B cell (primary cell): ENCODE results near the gene TANGO6. TPM values are rescaled to one million over a fixed set of nuclear protein-coding genes. Genes with fewer than 3 reads are reported as not detected.

Experiments used
- ATAC-seq: fragments of 200-7000 bp; cut with Tn5 transposase; one replicate; pipeline ENCODE4 v1.10.0; 2021; ENCODE audit warnings: low read depth, mild to moderate bottlenecking, moderate number of reproducible peaks, moderate library complexity
- CTCF ChIA-PET: fragments of 350-600 bp; sonication (Branson Sonifier 250); formaldehyde crosslinking; loops from one replicate; lab custom pipeline; 2021; ENCODE audit warnings: antibody characterized with exemption, inconsistent platforms; lab: Charles Lee
- POLR2A ChIA-PET: fragments of 350-600 bp; sonication (Branson Sonifier 250); formaldehyde crosslinking; loops from one replicate; lab custom pipeline; 2021; ENCODE audit warnings: antibody characterized with exemption; lab: Charles Lee
- DNase-seq: peaks from one replicate; pipeline ENCODE4 v3.0.0; 2013
- H2AFZ ChIP-seq: 2 replicates; pipeline ENCODE4 v1.6.1; 2012; ENCODE audit warnings: mild to moderate bottlenecking, low read depth, low read length; ENCODE audit not compliant: insufficient read depth, poor library complexity, severe bottlenecking
- H3K27ac ChIP-seq, 2 donors: 1 replicate in 1 of 2; 2 replicates in 1 of 2; pipeline ENCODE4 v1.5.1; 2012 to 2013; ENCODE audit warnings: low read length in 2 of 2, mild to moderate bottlenecking in 2 of 2, moderate library complexity in 1 of 2
- H3K27me3 ChIP-seq, 4 experiments: fragments of 200-600 bp in 1 of 4; sonication (generic) in 1 of 4; replicated peaks in 1 of 4; 1 replicate in 2 of 4; 2 replicates in 2 of 4; pipeline versions ENCODE4 v1.6.1 to v1.7.0; 2013 to 2016; ENCODE audit warnings: low read length in 3 of 4, mild to moderate bottlenecking in 2 of 4, mixed read lengths in 1 of 4, moderate library complexity in 1 of 4; ENCODE audit not compliant: insufficient read depth in 4 of 4, control insufficient read depth in 3 of 4; ENCODE audit errors: control extremely low read depth in 1 of 4
- H3K36me3 ChIP-seq, 2 experiments: replicated peaks in 1 of 2; 1 replicate in 1 of 2; 2 replicates in 1 of 2; pipeline versions ENCODE4 v1.6.1 to v1.7.1; 2013; ENCODE audit warnings: low read length in 1 of 2; ENCODE audit not compliant: insufficient read depth in 2 of 2, control insufficient read depth in 1 of 2; ENCODE audit errors: control extremely low read depth in 1 of 2, extremely low read depth in 1 of 2
- H3K4me1 ChIP-seq, 2 donors: fragments of 200-600 bp in 1 of 2; sonication (generic) in 1 of 2; 1 replicate in 1 of 2; 2 replicates in 1 of 2; pipeline versions ENCODE4 v1.5.1 to v1.6.1; 2013 to 2017; ENCODE audit warnings: low read length in 2 of 2; ENCODE audit not compliant: control insufficient read depth in 2 of 2, insufficient read depth in 2 of 2
- H3K4me2 ChIP-seq: replicated peaks from 2 replicates; pipeline ENCODE3; 2012; ENCODE audit warnings: mild to moderate bottlenecking, low read depth, low read length; ENCODE audit not compliant: poor library complexity, severe bottlenecking
- H3K4me3 ChIP-seq, 5 experiments: fragments of 200-600 bp in 1 of 5; sonication (generic) in 1 of 5; 1 replicate in 3 of 5; 2 replicates in 2 of 5; pipeline versions ENCODE4 v1.5.1 to v1.7.0; 2011 to 2016; ENCODE audit warnings: low read length in 4 of 5, mild to moderate bottlenecking in 4 of 5, low read depth in 2 of 5, control low read depth in 1 of 5, moderate library complexity in 1 of 5; ENCODE audit not compliant: insufficient read depth in 1 of 5; ENCODE audit errors: control extremely low read depth in 1 of 5, extremely low read depth in 1 of 5
- H3K79me2 ChIP-seq: fragments of 200-600 bp; sonication (generic); one replicate; pipeline ENCODE4 v1.6.0; 2016; ENCODE audit warnings: low read length; ENCODE audit not compliant: control insufficient read depth, insufficient read depth
- H3K9ac ChIP-seq: fragments of 200-600 bp; sonication (generic); 2 replicates; pipeline ENCODE4 v1.6.1; 2017; ENCODE audit warnings: mild to moderate bottlenecking, low read length, moderate library complexity
- H3K9me3 ChIP-seq, 3 donors: one replicate each; pipeline versions ENCODE4 v1.6.1 to v1.7.1; 2013; ENCODE audit warnings: low read length in 2 of 3; ENCODE audit not compliant: control insufficient read depth in 2 of 3, insufficient read depth in 1 of 3; ENCODE audit errors: control extremely low read depth in 1 of 3
- H4K20me1 ChIP-seq: 2 replicates; pipeline ENCODE4 v1.6.0; 2012; ENCODE audit warnings: mild to moderate bottlenecking, low read length; ENCODE audit not compliant: insufficient read depth, control insufficient read depth, poor library complexity, severe bottlenecking
- H3K27ac Mint-ChIP-seq: one replicate; pipeline ENCODE4 v1.8.0; 2021; ENCODE audit warnings: mixed read lengths
- H3K27me3 Mint-ChIP-seq: one replicate; pipeline ENCODE4 v1.8.0; 2021; ENCODE audit warnings: mixed read lengths
- H3K4me1 Mint-ChIP-seq: one replicate; pipeline ENCODE4 v1.8.0; 2021; ENCODE audit warnings: mixed read lengths
- H3K4me3 Mint-ChIP-seq: one replicate; pipeline ENCODE4 v1.8.0; 2021; ENCODE audit warnings: mixed read lengths
- H3K9me3 Mint-ChIP-seq: one replicate; pipeline ENCODE4 v1.8.0; 2022; ENCODE audit warnings: mixed read lengths; ENCODE audit not compliant: insufficient read depth
- CTCF ChIP-seq: fragments of 200-600 bp; IDR thresholded peaks from one replicate; pipeline ENCODE4 v1.8.0; 2022; ENCODE audit warnings: antibody characterized with exemption, mild to moderate bottlenecking
- EZH2 ChIP-seq: IDR thresholded peaks from 2 replicates; pipeline ENCODE4 v1.6.1; 2012; ENCODE audit warnings: borderline replicate concordance, low read depth, mild to moderate bottlenecking, moderate library complexity, low read length; ENCODE audit not compliant: insufficient read depth, poor library complexity, severe bottlenecking
- WGBS: methylation state at CpG from one replicate; pipeline ENCODE4 v1.1.5; 2013; ENCODE audit warnings: missing lambda C conversion rate; ENCODE audit not compliant: insufficient coverage; 5-methylcytosine and 5-hydroxymethylcytosine counted together
- intact Hi-C: fragments of 100-400 bp; cut with micrococcal nuclease; formaldehyde crosslinking; loops from one replicate; pipeline ENCODE4 v1.10.0; 2022
- polyA plus RNA-seq: library from polyadenylated mRNA; depleted of rRNA; stranded (reverse); fragments of >200 nt; gene quantifications from 2 replicates; pipeline ENCODE4 v1.2.3, GENCODE V29; 2012
- total RNA-seq, 2 donors: library from RNA; stranded (reverse); fragments of 120-200 nt in 1 of 2; gene quantifications; 1 replicate in 1 of 2; 2 replicates in 1 of 2; pipeline versions ENCODE4 v1.2.3 to v1.2.4, GENCODE V29; 2013 to 2022

Gene TANGO6
- total and polyA plus RNA-seq, 2 donors (not counting 1 experiment from before 2014, with no cell fraction given) = 8.0 to 42.8 TPM

- no peaks in the 10 kb centered on the region for H3K27me3 ChIP-seq
- H3K79me2 ChIP-seq = no peaks in the 10 kb centered on the region
- DNase-seq (no peak), ATAC-seq (no peak)
- no peak overlapping the region for H3K27ac ChIP-seq
- H3K9me3 Mint-ChIP-seq = no peaks in the 10 kb centered on the region
- peaks cover 2 to 10% of the 10 kb centered on the region in 2 experiments for H3K36me3 ChIP-seq
- ChIA-PET CTCF (interaction anchor here (0.6 to 1.6 kb wide), 2 partner anchors 30 to 872 kb away, joined by 3 read pairs; no protein-coding TSS in a partner anchor), POLR2A (no interaction called here)
- no peak overlapping the region for H3K4me2 ChIP-seq
- 72% methylated on average over 16 of the region's 16 CpGs for WGBS
- H3K4me1 Mint-ChIP-seq = no peaks in the 10 kb centered on the region
- intact Hi-C loops = no loop called here
- no peaks in the 10 kb centered on the region for H4K20me1 ChIP-seq
- no peaks in the 10 kb centered on the region for H3K4me1 ChIP-seq
- H3K9ac ChIP-seq = no peak overlapping the region
- TF ChIP-seq CTCF (no peak), EZH2 (no peak)
- H2AFZ ChIP-seq = no peak overlapping the region
- H3K27me3 Mint-ChIP-seq = no peaks in the 10 kb centered on the region
- no peak overlapping the region for H3K4me3 ChIP-seq
- no peak overlapping the region for H3K27ac Mint-ChIP-seq
- no peaks in the 10 kb centered on the region for H3K9me3 ChIP-seq
- no peak overlapping the region for H3K4me3 Mint-ChIP-seq
Measured at GRCh38 chr16:69089091-69089910, 246.0 kb downstream of the TANGO6 start.

GRCh38 chr16:69093974-69094373 is 250.6 kb downstream of the TANGO6 start:
- DNase-seq (no peak), ATAC-seq (no peak)
- no peaks in the 10 kb centered on the region for H3K27me3 Mint-ChIP-seq
- TF ChIP-seq EZH2 (no peak), CTCF (no peak)
- H3K4me2 ChIP-seq = no peak overlapping the region
- H3K4me1 Mint-ChIP-seq = no peaks in the 10 kb centered on the region
- intact Hi-C loops = no loop called here
- no peaks in the 10 kb centered on the region for H3K27me3 ChIP-seq
- H2AFZ ChIP-seq = no peak overlapping the region
- WGBS = no CpG with 5 or more reads among the region's 3 CpGs
- ChIA-PET CTCF (no interaction called here), POLR2A (interaction anchor here (0.6 kb wide), 1 partner anchor 11 kb away, joined by 7 read pairs; no protein-coding TSS in a partner anchor)
- no peaks in the 10 kb centered on the region for H4K20me1 ChIP-seq
- no peak overlapping the region for H3K27ac Mint-ChIP-seq
- no peak overlapping the region for H3K27ac ChIP-seq
- no peaks in the 10 kb centered on the region for H3K79me2 ChIP-seq
- no peaks in the 10 kb centered on the region for H3K9me3 Mint-ChIP-seq
- no peak overlapping the region for H3K4me3 ChIP-seq
- no peak overlapping the region for H3K4me3 Mint-ChIP-seq
- no peak overlapping the region for H3K9ac ChIP-seq
- H3K4me1 ChIP-seq = no peaks in the 10 kb centered on the region
- no peaks in the 10 kb centered on the region for H3K36me3 ChIP-seq
- H3K9me3 ChIP-seq = no peaks in the 10 kb centered on the region
